CD4-positive, alpha-beta T cell treated with Interleukin-2 at 100 ng/mL for 4 hours (primary cell): ENCODE data around the gene FLYWCH2.
A peak's percentile ranks its signal among the peaks of the same experiment; 100 is the strongest.

Experiments
- DNase-seq: peaks from one replicate; pipeline ENCODE4 v3.0.0-alpha.2; 2020; ENCODE audit warnings: low spot score

Gene FLYWCH2

DNA sequence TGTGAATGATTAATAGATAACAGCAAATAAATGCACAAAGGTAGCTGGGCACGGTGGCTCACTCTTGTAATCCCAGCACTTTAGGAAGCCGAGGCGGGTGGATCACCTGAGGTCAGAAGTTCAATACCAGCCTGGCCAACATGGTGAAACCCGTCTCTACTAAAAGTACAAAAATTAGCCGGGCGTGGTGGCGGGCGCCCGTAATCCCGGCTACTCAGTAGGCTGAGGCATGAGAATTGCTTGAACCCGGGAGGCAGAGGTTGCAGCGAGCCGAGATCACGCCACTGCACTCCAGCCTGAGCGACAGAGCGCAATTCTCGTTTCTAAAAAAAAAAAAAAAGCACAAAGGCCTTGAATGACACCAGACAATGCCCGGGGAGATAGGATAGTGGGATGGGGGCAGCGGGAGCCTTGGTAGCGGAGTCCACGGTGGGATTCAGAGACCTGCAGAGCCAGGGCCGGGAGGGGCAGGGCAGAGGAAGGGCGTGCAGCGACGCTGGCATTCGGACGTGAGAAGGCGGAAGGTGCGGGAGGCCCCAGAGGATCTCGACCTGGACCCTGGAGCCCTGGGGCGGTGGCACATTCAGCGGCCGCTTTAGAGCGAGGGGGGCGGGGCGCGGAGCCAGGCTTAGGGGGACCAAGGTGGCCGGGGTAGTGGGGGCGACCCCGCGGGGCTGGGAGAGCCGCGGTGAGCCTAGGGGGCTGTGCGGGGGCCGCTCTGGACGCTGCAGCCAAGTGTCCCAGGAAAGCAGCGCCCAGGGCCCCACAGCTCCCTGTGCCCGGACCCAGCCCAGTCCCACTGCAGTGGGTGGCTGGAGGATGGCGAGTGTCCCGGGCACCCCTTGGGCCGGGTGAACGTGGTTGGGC is 999 bp upstream of the FLYWCH2 start:
- peak; percentile 17 for DNase-seq

GRCh38 chr16:2883458-2883908 is 468 bp downstream of the FLYWCH2 start:
- DNase-seq = no peak

DNA sequence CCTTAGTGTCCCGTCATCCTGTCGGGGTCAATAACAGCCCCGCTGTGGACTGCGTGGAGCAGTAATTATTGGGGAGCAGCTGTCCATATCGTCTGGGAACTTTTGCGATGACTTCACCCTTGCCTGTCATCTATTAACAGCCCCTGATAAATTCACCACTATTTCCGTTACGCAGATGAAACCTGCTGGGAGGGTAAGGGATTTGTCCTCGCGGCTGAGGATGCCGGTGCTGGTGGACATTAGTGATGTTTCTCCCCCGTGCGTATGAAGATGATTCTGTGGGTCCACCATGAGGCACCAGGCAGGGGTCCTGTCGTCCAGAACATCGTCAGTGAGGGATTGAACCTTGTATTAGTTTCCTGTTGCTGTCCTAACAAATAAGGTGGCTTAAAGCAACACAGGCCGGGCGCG is 1.0 kb downstream of the FLYWCH2 start:
- DNase-seq = no peak

GRCh38 chr16:2894231-2894630 is 11.2 kb downstream of the FLYWCH2 start:
- no peak for DNase-seq

- no peak for DNase-seq
Observed at GRCh38 chr16:2895813-2896212, 12.8 kb downstream of the FLYWCH2 start.

DNA sequence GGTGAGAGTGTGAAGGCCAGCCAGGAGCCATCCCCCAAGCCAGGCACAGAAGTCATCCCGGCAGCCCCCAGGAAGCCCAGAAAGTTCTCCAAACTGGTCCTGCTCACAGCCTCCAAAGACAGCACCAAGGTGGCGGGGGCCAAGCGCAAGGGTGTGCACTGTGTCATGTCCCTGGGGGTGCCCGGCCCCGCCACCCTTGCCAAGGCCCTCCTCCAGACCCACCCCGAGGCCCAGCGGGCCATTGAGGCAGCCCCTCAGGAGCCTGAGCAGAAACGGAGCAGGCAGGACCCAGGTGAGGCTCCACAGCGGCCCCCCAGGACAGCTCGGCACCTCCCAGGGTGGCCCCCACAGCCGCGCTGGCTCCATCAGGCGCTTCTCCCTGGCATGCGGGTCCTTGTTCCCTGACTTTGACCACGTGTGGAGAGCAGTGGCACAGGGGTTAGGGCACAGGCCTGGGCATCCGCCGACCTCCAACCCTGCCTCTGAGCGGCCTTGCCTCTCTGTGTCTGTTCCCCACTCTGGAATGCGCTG is 13.5 kb downstream of the FLYWCH2 start:
- no peak for DNase-seq

DNA sequence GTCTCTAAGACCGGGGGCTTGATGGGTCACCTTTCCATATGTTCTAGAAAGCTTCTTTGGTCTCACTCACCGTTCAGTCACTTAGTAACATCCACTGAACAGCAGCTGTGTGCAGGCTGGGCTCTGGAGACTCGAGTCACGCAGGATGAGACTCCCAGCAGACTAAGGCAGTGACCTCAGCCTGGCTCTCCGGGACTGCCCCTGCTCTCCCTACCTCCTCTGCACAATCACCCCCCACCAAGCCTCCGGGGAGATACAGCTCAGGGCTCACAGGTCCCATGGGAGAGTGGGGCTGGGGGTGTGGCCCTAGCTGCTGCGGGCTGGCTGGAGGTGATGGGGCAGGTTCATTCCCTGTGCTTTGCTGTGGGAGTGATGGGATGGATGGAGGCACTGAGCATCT is 14.1 kb downstream of the FLYWCH2 start:
- no peak for DNase-seq

GRCh38 chr16:2898831-2899563 is 16.0 kb downstream of the FLYWCH2 start:
- DNase-seq = no peak

GRCh38 chr16:2899564-2900072 is 16.6 kb downstream of the FLYWCH2 start:
- DNase-seq = no peak

- no peak for DNase-seq
Observed at GRCh38 chr16:2900526-2901075, 17.6 kb downstream of the FLYWCH2 start.

GRCh38 chr16:2902337-2903130 is 19.5 kb downstream of the FLYWCH2 start:
- no peak for DNase-seq

DNA sequence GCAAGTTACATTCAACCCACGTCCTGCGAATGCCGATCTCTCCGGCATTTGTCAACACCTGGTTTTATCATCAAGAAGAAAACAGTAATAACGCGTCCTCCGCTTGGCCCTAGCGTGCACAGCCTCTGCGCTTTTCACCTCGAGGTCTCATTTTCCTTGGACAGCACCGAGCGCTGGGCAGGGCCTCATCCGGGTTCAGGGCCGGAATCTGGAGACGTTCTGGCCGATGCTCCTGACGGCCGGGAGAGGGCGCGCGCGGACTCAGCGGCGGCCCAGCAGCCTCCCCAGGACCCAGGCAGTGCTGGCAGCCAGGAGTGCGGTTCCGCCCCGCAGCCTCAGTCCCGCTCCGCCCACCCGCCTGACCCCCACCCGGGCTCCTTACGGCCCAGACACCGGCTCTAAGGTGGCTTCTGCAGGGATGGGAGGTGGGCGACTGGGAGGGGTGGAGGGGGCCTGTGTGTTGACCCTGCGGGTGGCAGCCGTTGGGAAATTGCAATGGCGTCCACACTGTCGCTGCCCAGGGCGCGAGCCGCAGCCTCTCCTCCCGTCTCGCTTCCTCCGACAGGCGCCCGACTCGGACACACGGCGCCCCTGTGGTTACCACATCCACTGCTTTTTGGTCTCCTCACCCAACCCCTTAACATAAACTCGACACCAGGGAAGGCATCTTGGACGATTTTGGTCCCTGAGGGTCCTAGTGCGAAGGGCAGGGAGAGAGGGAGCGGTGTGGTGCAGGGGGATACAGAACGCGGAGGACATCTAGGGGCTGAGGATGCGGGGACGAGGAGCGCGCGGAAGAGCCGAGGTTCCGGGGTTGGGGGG is 21.3 kb downstream of the FLYWCH2 start:
- peak; percentile 78 for DNase-seq

DNA sequence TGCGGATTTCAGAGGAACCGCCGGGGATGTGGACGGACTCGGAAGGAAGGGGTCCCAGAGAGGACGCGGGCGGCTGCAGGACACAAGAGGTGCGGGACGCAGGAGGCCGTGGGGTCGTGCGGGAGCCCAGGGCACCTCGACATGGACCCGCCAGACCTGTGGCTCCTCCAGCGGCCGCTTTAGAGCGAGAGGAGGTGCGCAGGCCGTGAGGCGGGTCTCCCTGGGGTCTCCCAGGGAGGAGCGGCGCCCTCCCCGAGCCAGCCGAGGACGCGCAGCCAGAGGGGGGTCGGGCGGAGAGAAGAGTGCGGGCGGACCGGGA is 21.9 kb downstream of the FLYWCH2 start:
- peak; percentile 0 for DNase-seq

GRCh38 chr16:2905241-2905987 is 22.4 kb downstream of the FLYWCH2 start:
- DNase-seq = peak; percentile 90

DNA sequence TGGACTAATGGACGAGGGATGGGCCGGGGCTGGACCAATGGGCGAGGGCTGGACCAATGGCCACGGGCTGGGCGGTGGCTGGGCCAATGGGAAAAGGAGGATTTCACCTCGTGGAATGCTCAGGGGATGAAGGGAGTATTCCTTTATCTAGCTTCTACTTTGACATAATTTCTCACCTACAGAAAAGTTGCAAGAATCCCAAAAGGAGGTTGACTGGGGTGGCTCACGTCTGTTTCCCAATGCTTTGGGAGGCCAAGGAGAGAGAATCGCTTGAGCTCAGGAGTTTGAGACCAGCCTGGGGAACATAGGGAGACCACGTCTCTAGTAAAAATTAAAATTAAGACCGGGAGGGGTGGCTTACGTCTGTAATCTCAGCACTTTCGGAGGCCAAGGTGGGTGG is 23.0 kb downstream of the FLYWCH2 start:
- DNase-seq = no peak

DNA sequence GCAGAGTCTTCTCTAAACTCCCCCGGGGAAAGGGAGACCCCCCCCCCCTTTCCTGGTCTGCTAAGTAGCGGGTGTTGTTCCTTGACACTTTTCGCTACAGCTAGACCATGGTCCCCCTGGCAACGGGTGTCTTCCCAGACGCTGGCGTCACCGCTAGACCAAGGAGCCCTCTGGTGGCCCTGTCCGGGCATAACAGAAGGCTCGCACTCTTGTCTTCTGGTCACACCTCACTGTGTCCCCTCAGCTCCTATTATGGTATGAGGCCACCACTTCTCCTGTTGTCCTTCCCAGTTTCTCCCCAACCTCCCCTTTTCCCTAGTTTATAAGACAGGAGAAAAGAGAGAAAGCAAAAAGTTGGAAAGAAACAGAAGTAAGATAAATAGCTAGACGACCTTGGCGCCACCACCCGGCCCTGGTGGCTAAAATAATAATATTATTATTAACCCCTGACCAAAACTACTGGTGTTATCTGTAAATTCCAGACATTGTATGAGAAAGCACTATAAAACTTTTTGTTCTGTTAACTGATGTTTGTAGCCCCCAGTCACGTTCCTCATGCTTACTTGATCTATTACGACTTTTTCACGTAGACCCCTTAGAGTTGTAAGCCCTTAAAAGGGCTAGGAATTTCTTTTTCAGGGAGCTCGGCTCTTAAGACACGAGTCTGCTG is 24.2 kb downstream of the FLYWCH2 start:
- peak; percentile 51 for DNase-seq

DNA sequence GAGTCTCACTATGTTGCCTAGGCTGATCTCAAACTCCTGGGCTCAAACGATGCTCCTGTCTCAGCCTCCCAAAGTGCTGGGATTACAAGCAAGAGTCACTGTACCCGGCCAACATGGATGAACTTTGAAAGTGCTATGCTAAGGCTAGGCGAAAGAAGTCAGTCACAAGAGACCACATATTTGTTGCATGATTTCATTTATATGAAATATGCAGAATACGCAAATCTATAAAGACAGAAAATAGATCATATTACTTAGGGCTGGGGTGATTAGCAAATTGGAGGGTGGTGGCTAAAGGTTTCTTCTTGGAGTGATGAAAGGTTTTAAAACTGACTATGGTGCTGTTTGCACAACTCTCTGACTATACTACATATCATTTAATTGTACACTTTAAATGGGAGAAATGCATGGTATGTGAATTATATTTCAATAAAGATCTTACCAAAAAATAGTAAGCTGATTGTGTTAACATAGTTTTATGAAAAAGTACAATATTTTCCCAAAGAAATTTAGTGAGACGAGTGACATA is 27.5 kb downstream of the FLYWCH2 start:
- no peak for DNase-seq

- DNase-seq = peak; percentile 98
Observed at GRCh38 chr16:2911638-2912329, 28.8 kb downstream of the FLYWCH2 start, which contains the start of gene FLYWCH1. Gene FLYWCH1 (plus strand): TSS chr16:2911931. CDS start chr16:2929686, 17,755 bp downstream.
